Measurements from ENCODE around the gene TMEM8B. TPM values are rescaled to one million over a fixed set of nuclear protein-coding genes. Genes with fewer than 3 reads are reported as not detected.

The TMEM8B gene
- total RNA-seq, 4 donors from 2014 or later: 6.7 to 43.3 (median 14.6) TPM

DNA sequence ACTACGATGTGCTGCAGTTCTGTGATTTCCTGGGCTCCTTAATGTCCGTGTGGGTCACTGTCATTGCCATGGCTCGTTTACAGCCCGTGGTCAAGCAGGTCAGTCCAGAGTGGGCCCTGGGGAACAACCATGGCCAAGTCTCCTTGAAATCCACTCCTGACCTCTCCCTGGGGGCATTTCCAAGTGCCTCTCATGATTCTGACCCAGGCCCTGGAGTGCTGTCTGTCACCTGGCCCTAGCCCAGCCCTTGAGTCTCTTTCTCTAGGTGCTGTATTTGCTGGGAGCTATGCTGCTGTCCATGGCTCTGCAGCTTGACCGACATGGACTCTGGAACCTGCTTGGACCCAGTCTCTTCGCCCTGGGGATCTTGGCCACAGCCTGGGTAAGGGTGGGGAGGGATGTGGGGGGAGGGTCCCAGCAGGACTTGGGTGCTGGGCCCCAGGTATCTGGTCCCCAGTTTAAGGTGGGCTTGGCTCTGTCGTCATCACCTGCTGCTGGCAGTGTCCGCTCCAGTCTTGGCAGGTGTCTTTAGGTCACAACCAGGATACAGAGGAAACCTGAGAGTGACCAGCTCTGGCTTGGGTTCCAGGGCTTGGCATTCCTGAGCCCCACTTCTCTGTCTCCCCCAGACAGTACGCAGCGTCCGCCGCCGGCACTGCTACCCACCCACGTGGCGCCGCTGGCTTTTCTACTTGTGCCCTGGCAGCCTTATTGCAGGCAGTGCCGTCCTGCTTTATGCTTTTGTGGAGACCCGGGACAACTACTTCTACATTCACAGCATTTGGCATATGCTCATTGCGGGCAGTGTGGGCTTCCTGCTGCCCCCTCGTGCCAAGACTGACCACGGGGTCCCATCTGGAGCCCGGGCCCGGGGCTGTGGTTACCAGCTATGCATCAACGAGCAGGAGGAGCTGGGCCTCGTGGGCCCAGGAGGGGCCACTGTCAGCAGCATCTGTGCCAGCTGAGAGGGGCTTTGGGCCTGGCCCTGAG, 24.1 kb downstream of the TMEM8B start:
- no peak overlapping the region for H3K4me3 ChIP-seq
- TF ChIP-seq, protein P1, sequence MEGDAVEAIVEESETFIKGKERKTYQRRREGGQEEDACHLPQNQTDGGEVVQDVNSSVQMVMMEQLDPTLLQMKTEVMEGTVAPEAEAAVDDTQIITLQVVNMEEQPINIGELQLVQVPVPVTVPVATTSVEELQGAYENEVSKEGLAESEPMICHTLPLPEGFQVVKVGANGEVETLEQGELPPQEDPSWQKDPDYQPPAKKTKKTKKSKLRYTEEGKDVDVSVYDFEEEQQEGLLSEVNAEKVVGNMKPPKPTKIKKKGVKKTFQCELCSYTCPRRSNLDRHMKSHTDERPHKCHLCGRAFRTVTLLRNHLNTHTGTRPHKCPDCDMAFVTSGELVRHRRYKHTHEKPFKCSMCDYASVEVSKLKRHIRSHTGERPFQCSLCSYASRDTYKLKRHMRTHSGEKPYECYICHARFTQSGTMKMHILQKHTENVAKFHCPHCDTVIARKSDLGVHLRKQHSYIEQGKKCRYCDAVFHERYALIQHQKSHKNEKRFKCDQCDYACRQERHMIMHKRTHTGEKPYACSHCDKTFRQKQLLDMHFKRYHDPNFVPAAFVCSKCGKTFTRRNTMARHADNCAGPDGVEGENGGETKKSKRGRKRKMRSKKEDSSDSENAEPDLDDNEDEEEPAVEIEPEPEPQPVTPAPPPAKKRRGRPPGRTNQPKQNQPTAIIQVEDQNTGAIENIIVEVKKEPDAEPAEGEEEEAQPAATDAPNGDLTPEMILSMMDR (IDR thresholded peaks at IDR 0.05): no peak
- H3K27ac ChIP-seq: no peak overlapping the region
- no peaks in the 10 kb centered on the region for H3K4me1 ChIP-seq
- DNase-seq: peak in 1 of 2 donors; percentile 11
- no peaks in the 10 kb centered on the region for H3K36me3 ChIP-seq
- H3K27me3 ChIP-seq: no peaks in the 10 kb centered on the region
- intact Hi-C loops (cut with DNase I; ENCODE audit: low total_unique reads): no loop called here
- H3K9me3 ChIP-seq: no peaks in the 10 kb centered on the region

DNA sequence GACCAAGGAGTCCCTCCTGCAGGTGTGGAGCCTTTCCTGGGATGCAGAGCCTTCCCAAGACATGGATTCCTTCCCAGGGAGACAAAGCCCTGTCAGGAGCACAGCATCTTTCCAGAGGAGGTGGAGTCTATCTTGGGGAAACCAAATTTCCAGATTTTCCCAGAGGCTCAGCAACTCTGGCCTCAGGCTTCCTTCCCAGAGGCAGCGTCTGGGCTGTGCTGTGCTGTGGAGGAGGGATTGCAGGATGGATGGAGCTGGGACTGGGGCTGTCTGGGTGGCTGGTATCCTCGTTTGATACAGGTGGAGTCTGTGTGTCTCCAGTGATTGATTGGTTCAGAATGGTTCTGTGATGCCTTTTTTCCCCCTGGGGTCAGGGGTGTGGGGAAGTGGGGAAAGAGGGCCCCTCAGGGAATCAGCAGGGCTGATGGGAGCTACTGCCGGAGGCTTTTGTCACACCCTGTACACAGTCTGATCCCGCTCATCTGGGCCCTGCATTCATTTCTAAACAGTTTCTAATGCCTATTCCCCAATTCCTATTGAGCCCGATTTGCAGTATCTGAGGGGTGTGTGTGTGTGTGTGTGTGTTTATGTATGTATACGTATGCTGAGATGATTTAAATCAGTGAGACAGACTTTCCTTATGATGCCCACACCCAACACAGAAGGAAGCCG, 25.2 kb downstream of the TMEM8B start:
- intact Hi-C loops (cut with DNase I; ENCODE audit: low total_unique reads): no loop called here
- no peak for DNase-seq

DNA sequence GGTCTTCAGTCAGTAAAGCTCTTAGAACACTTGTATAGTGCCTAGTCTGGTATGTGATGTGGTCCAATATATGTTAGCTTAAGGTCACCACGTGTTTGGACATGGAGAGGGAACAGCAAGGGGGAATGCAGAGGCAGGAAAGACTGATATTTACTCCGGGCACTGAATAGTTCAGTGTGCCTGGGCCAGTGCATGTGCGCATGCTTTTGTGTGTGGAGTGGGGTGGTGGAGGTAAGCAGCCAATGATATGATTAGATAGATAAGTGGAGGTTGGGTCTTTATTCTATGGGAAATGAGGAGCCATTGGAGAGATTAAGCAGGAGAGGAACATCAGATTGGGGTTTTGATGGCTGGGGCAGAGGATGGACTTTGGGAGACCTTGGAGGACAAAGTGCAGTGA, 27.2 kb downstream of the TMEM8B start:
- intact Hi-C loops (cut with DNase I; ENCODE audit: low total_unique reads): no loop called here
- DNase-seq: no peak
- no peaks in the 10 kb centered on the region for H3K4me1 ChIP-seq
- H3K36me3 ChIP-seq: no peaks in the 10 kb centered on the region
- no peak overlapping the region for H3K4me3 ChIP-seq
- H3K9me3 ChIP-seq: no peaks in the 10 kb centered on the region
- H3K27me3 ChIP-seq: no peaks in the 10 kb centered on the region
- TF ChIP-seq, protein P1 (IDR thresholded peaks at IDR 0.05): no peak
- no peak for TF ChIP-seq POLR2A (IDR thresholded peaks at IDR 0.05)
- no peak overlapping the region for H3K27ac ChIP-seq

More for the DNA sequence above, 25.2 kb downstream of the TMEM8B start:
- no peaks in the 10 kb centered on the region for H3K9me3 ChIP-seq
- TF ChIP-seq, protein P1 (IDR thresholded peaks at IDR 0.05): no peak
- TF ChIP-seq POLR2A (IDR thresholded peaks at IDR 0.05): no peak
- H3K27ac ChIP-seq: no peak overlapping the region
- no peaks in the 10 kb centered on the region for H3K36me3 ChIP-seq
- H3K4me1 ChIP-seq: no peaks in the 10 kb centered on the region
- H3K27me3 ChIP-seq: no peaks in the 10 kb centered on the region
- no peak overlapping the region for H3K4me3 ChIP-seq

DNA sequence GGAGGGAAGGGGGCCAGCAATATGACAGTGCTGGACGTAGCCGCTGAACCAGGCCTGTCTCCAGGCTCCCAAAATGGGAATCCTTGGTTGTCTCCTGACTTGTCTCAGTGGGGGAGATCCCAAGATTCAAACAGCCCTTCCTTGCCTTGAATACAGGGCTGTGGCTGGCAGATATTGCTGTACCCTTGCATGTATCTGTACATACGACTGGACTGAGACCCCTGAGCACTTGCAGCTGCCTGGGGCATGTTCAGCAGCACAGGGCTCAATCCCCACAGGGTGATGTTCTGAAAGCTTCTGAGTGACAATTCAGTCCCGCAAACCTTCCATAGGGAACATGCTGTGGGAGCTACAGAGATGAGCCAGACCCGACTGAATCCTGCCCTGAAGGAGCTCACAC, 27.9 kb downstream of the TMEM8B start:
- DNase-seq: no peak
- Histone ChIP-seq H3K27me3 (no peaks in the 10 kb centered on the region), H3K4me3 (no peak overlapping the region), H3K27ac (no peak overlapping the region), H3K4me1 (no peaks in the 10 kb centered on the region), H3K9me3 (no peaks in the 10 kb centered on the region), H3K36me3 (no peaks in the 10 kb centered on the region)
- TF ChIP-seq, protein P1 (IDR thresholded peaks at IDR 0.05): no peak
- TF ChIP-seq POLR2A (IDR thresholded peaks at IDR 0.05): no peak
- intact Hi-C loops (cut with DNase I; ENCODE audit: low total_unique reads): no loop called here

DNA sequence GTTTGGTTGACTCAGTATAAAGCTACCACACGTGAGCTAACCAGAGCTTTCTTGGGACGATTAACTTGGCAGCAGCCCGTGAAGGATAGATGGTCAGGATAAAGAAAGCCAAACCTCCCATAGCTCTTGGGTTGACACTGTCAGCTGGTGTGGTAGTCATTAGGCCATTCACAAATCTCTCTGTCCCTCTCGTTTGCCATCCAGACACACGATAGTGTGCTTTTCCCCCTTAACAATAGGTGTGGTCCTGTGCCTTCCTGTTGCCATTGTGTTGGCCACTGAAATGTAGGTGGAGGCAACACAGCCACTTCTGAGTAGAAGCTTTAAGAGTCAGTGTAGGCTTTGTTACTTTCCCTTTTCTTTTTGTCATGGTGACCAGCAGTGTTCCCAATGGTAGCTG, 29.4 kb downstream of the TMEM8B start:
- Histone ChIP-seq H3K27ac (no peak overlapping the region), H3K4me1 (no peaks in the 10 kb centered on the region), H3K9me3 (no peaks in the 10 kb centered on the region), H3K27me3 (no peaks in the 10 kb centered on the region), H3K4me3 (no peak overlapping the region), H3K36me3 (no peaks in the 10 kb centered on the region)
- TF ChIP-seq, protein P1 (IDR thresholded peaks at IDR 0.05): no peak
- TF ChIP-seq POLR2A (IDR thresholded peaks at IDR 0.05): no peak
- intact Hi-C loops (cut with DNase I; ENCODE audit: low total_unique reads): no loop called here
- DNase-seq: no peak
